ENCODE data around the gene TADA2A.

The TADA2A gene, protein sequence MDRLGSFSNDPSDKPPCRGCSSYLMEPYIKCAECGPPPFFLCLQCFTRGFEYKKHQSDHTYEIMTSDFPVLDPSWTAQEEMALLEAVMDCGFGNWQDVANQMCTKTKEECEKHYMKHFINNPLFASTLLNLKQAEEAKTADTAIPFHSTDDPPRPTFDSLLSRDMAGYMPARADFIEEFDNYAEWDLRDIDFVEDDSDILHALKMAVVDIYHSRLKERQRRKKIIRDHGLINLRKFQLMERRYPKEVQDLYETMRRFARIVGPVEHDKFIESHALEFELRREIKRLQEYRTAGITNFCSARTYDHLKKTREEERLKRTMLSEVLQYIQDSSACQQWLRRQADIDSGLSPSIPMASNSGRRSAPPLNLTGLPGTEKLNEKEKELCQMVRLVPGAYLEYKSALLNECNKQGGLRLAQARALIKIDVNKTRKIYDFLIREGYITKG

GRCh38 chr17:37406635-37407461 lies at the start of gene TADA2A, which contains the start of gene ACACA:
TADA2A (plus strand) TSS chr17:37406886; CDS start chr17:37411366, 4,480 bp downstream.
ACACA (minus strand) TSS chr17:37406836; CDS start chr17:37406299, 537 bp downstream.
- DNase-seq, result peak; percentile 62 to 68

DNA sequence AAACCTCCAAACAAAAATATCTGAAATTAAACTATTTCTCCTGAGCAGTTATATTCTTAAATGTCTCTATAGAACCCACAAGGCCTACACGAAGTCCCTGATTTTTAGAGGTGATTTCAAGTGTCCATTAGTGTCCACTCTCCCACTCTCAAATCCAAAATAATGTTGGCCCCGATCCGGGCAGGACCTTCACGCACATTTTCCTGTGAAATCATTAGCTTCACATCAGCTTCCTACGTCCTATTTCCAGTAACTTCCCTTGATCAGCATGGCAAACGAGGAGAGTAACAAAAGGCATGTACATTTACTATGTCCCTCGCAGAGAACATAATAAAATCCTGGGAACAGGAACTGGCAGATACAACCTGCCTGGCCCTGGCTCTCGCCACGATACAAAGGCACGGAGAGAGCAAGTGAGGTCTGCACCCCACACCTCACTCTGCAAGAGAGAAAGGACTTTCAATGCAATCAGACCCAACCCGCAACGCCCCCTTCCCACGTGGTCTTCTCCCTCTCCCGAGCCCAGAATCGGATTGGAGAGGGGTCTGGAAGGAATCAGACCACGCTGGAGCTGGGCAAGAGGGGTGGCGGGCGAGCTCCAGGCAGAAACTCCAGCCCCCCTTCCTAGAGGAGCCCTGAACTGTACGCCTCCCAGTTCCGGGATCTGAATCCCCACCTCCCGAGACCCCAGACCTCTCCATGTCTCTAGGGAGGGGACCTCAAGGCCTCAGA lies 48.4 kb upstream of the TADA2A start:
- DNase-seq, result peak; percentile 15 to 21

DNA sequence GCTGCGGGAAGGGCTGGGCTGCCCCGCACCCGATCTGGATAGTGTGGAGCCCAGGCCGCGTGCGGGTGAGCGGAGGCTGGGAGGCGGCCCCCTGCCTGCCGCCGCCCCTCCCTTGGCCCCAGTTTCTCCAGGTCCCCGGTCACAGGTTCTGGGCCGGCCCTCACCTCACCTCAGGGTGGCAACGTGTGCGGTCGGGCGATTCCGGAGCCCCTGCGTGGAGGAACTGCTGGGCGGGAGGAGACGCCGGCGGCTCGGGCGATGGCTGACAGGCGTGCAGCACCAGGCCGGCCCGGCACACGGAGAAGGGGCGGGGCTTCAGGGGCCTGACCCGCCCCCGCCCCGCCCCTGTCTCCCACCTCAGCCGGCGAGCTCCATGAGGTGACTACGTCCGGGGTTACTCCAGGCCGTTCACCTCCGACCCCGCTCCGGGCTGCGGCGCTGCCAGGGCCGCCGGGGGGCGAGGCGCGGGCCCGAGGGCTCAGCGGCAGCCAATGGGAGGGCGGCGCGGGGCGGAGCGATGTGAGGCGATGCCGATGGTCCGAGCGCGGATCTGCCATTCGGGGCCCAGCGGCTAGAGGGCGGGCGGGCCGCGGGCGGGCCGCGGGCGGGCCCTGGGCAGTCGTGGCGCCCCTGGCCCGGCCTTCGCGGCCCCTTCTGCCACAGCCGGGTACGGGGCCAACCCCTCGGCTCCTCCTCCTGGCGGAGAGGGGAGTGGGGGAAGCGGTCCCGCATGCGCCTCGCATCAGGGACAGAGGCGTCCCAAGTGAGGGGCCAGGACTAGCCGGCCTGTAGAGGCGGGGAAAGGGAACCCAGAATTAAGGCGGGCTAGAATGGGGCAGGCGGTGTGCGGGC lies 47.6 kb upstream of the TADA2A start:
- DNase-seq, result peak; percentile 85 to 86

DNA sequence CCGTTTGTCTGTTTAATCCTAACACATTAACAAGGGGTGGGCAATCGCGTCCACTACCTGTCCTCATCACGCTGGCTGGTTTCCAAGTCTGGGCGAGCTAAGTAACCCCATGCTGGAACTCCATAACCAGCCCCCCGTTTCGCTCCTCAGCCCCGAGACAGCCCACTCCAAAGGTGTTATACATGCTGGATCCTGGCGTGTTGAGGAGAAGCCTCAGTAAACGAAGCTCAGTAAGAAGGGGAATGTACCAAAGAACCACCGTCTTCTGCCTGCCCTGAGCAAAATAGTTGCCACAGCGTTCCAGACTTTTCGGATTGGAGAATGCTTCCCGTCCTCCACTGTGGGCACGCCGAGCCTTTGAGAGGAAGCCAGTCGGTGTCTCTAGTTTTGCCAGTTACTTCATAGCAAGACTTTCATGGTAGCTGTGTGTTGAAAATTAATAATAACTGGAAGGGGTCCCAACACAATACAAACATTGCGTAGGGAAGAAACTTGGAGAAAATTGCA lies 47.0 kb upstream of the TADA2A start:
- no peak for DNase-seq

DNA sequence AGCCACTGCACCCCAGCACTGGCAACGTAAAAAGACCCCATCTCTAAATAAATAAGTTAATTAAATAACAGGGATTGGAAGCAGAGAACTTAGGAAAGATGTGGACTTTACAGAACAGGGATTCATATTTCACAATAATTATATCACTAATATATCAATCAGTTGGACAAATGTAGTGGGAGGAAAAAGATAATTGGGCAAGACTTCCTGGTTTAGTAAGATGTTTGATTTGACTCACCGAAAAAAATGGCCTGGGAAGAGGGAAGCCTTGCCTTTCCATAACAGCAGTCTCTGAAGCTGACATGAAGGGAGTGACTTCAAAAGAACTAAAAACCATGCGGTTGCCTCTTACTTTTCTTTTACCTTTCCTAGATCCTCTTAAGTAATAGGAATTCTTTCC lies 46.1 kb upstream of the TADA2A start:
- DNase-seq, result no peak

- no peak for DNase-seq
Measured at GRCh38 chr17:37361543-37361942, 45.1 kb upstream of the TADA2A start.

GRCh38 chr17:37365589-37365988 lies 41.1 kb upstream of the TADA2A start:
- no peak for DNase-seq

- DNase-seq, result no peak
Measured at GRCh38 chr17:37368577-37368976, 38.1 kb upstream of the TADA2A start.

DNA sequence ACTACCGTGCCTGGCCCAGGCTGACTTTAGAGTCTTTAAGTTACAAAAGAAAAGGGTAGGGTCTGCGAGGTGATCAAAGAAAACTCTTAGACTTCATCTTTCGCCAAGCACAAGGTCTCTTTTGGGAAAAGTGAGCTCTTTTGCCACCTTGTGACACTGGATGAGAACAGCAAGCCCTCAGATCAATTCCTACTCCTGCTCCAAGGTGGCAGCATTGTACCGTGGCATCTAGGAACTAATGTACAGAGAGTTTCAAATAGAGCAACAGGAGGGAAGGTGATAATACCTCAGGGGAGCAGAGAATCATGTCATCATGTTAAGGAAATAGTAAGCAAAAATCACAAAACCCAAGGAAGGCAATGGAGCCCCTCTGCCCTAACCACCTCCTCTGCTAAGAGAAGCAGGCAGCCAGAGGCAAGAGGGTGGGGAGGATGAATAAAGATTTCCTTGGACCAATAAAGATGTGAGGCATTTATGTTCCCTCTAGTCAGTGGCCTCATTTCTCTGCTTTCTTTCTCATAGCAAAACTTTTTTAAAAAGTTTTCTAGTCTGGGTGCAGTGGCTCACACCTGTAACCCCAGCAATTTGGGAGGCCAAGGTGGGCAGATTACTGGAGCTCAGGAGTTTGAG lies 33.0 kb upstream of the TADA2A start:
- DNase-seq, result peak; percentile 50 to 62

GRCh38 chr17:37375706-37376105 lies 31.0 kb upstream of the TADA2A start, which contains the start of gene C17orf78:
C17orf78 (plus strand) TSS chr17:37375985; CDS start chr17:37376093, 108 bp downstream.
- no peak for DNase-seq

DNA sequence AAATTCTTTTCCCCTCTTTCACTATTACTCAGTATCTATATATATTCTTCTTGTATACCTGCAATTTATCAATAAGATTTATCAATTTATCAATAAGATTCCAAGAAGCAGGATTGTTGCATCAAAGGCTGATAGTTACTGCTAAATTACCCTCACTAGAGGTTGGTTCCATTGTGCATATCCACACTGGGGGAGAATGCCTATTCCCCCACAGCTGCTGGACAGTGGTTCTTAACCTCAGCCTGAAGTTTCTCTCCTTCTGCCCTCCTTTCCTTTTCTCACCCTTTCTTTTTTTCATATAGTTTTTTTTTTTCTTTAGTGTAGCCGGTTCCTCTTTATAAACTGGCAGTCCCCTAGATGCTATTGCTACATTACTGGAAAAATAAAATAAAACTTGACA lies 24.6 kb upstream of the TADA2A start:
- DNase-seq, result no peak

- no peak for DNase-seq
Measured at GRCh38 chr17:37384560-37385149, 22.0 kb upstream of the TADA2A start.

DNA sequence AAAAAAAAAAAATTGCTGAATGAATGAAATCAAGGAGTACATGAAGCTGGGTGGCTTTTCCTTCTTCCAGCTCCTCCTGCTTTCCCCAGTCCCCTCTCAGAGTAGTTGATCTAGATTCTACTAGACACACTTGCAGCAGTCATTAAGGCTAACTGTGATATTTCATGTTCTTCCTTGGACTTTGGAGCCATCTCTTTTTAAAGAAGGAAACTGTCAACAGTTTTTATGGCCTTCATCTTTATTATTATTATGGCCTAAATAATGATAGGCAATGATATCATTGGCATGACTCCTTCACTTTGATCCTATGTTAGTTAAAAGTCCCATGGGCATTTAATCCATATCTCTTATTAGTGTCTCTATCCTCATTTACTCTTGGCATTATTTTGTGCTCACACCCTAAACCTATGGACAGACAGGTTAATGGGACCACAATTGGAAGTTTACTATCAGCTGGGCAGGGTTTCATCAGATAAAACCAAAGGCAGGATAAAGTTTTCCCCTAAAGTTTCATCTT lies 21.2 kb upstream of the TADA2A start:
- no peak for DNase-seq

- DNase-seq, result no peak
Measured at GRCh38 chr17:37386462-37386861, 20.2 kb upstream of the TADA2A start.

GRCh38 chr17:37388266-37388665 lies 18.4 kb upstream of the TADA2A start:
- DNase-seq, result no peak

DNA sequence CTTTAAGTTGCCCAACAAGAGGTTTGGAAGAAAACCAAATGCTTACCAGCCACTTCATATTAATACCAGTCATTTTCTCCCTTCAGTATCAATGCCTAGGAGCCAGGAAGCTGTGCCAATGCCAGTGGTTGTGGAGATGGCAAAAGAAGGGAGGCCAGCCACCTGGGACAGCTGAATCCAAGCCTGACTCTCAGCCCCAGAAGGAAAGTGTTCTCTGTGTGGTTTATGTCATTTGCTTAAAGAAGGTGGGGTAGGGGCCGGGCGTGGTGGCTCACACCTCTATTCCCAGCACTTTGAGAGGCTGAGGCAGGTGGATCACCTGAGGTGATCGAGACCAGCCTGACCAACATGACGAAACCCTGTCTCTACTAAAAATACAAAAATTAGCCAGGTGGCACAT lies 17.5 kb upstream of the TADA2A start:
- no peak for DNase-seq

- no peak for DNase-seq
Measured at GRCh38 chr17:37391146-37391545, 15.5 kb upstream of the TADA2A start.

DNA sequence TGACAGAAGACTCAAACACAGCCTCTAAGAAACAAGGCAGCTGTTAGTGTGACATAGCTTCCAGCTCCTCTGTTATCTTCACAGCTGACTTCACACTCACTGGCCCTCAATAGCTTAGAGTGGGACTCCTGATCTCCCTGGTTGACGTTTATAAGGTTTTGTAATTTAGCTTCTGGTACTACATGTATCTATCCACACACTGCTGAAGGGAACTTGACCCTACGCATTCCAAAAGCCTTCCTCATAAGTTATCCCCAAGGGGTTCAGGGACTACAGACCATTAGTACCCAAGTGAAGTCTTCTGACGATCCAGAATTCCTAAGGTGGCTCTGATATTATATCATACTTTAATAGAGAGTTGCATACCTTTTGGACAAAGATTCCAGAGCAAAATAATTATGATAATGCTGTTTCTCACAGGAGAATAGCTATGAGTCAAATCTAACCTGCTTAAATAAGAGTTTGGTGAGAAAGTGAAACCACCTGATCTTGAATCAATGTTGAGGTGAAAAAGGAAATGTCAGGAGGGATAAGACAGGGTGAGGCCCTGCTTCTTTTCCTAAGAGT lies 14.6 kb upstream of the TADA2A start:
- no peak for DNase-seq

GRCh38 chr17:37393352-37393751 lies 13.3 kb upstream of the TADA2A start:
- no peak for DNase-seq

GRCh38 chr17:37399265-37399803 lies 7.4 kb upstream of the TADA2A start:
- DNase-seq, result no peak

Measured in activated CD4-positive, alpha-beta T cell treated with anti-CD3 and anti-CD28 coated beads for 4 hours (primary cell).